NK-92 treated with Interleukin-12 subunit alpha and Interleukin-12 subunit beta, amount 100 ng/mL, for 24 hours (cell line): Measurements from ENCODE around the gene SCP2D1.
A peak's percentile ranks its signal among the peaks of the same experiment; 100 is the strongest.
"Not testable (repeated sequence)": the region's sequence is repeated elsewhere in the genome, so short reads cannot be mapped to it uniquely, and the experiment has no call there.

Experiments
- DNase-seq: peaks from one replicate; lab custom pipeline; 2025; lab: John Stamatoyannopoulos, UW

SCP2D1 gene

GRCh38 chr20:18813483-18813882 lies at the start of gene SCP2D1:
Gene SCP2D1 (plus strand): TSS chr20:18813783. CDS start chr20:18813816, 33 bp downstream.
- DNase-seq, result no peak

- no peak for DNase-seq
Measured at GRCh38 chr20:18767676-18768075, 45.9 kb upstream of the SCP2D1 start.

GRCh38 chr20:18773566-18773965 lies 40.0 kb upstream of the SCP2D1 start:
- no peak for DNase-seq

- no peak for DNase-seq
Measured at GRCh38 chr20:18774207-18774606, 39.4 kb upstream of the SCP2D1 start.

GRCh38 chr20:18775633-18776032 lies 38.0 kb upstream of the SCP2D1 start:
- DNase-seq, result no peak

GRCh38 chr20:18778690-18779392 lies 34.7 kb upstream of the SCP2D1 start:
- DNase-seq, result no peak

GRCh38 chr20:18780385-18781130 lies 33.0 kb upstream of the SCP2D1 start:
- no peak for DNase-seq

- DNase-seq, result no peak
Measured at GRCh38 chr20:18781509-18781908, 32.1 kb upstream of the SCP2D1 start.

- no peak for DNase-seq
Measured at GRCh38 chr20:18783385-18783959, 30.1 kb upstream of the SCP2D1 start.

- not testable (repeated sequence) for DNase-seq
Measured at GRCh38 chr20:18787046-18787445, 26.5 kb upstream of the SCP2D1 start.

GRCh38 chr20:18788021-18788420 lies 25.6 kb upstream of the SCP2D1 start:
- DNase-seq, result no peak

- no peak for DNase-seq
Measured at GRCh38 chr20:18790787-18791186, 22.8 kb upstream of the SCP2D1 start.

GRCh38 chr20:18793625-18794427 lies 19.8 kb upstream of the SCP2D1 start:
- DNase-seq, result peak; percentile 76

- DNase-seq, result no peak
Measured at GRCh38 chr20:18794428-18794787, 19.2 kb upstream of the SCP2D1 start.

GRCh38 chr20:18795366-18795765 lies 18.2 kb upstream of the SCP2D1 start:
- no peak for DNase-seq

GRCh38 chr20:18796282-18796833 lies 17.2 kb upstream of the SCP2D1 start:
- no peak for DNase-seq

- DNase-seq, result no peak
Measured at GRCh38 chr20:18801516-18801915, 12.1 kb upstream of the SCP2D1 start.

- no peak for DNase-seq
Measured at GRCh38 chr20:18802012-18802634, 11.5 kb upstream of the SCP2D1 start.

- no peak for DNase-seq
Measured at GRCh38 chr20:18805881-18806280, 7.7 kb upstream of the SCP2D1 start.

GRCh38 chr20:18808712-18809111 lies 4.9 kb upstream of the SCP2D1 start:
- DNase-seq, result no peak

GRCh38 chr20:18811186-18811585 lies 2.4 kb upstream of the SCP2D1 start:
- DNase-seq, result no peak

- no peak for DNase-seq
Measured at GRCh38 chr20:18811904-18812303, 1.7 kb upstream of the SCP2D1 start.
